ENCODE measurements around the gene MEOX2. TPM values are rescaled to one million over a fixed set of nuclear protein-coding genes. Genes with fewer than 3 reads are reported as not detected.

Gene MEOX2
- total RNA-seq, 2 donors from 2014 or later, result 0.42 to 0.69 TPM

GRCh38 chr7:15571301-15571878, 115.1 kb downstream of the MEOX2 start:
- no peak overlapping the region for H3K4me3 ChIP-seq
- DNase-seq, result no peak
- intact Hi-C loops (cut with DNase I), result no loop called here
- no peaks in the 10 kb centered on the region for H3K36me3 ChIP-seq
- no peaks in the 10 kb centered on the region for H3K9me3 ChIP-seq
- no peaks in the 10 kb centered on the region for H3K4me1 ChIP-seq
- H3K27ac ChIP-seq, result no peak overlapping the region
- TF ChIP-seq CTCF (IDR thresholded peaks at IDR 0.05), result no peak
- no peaks in the 10 kb centered on the region for H3K27me3 ChIP-seq
- H3K9ac ChIP-seq (ENCODE audit: low read depth in 2 of 2, low read length in 2 of 2), result no peak overlapping the region

GRCh38 chr7:15567652-15568051, 118.8 kb downstream of the MEOX2 start:
- no peak overlapping the region for H3K27ac ChIP-seq
- H3K4me1 ChIP-seq, result no peaks in the 10 kb centered on the region
- intact Hi-C loops (cut with DNase I), result loop anchor here (10.0 kb wide), 1 partner anchor 497 kb away; no protein-coding TSS in a partner anchor
- no peaks in the 10 kb centered on the region for H3K9me3 ChIP-seq
- H3K4me3 ChIP-seq, result no peak overlapping the region
- DNase-seq, result no peak
- H3K9ac ChIP-seq (ENCODE audit: low read depth in 2 of 2, low read length in 2 of 2), result no peak overlapping the region
- no peaks in the 10 kb centered on the region for H3K36me3 ChIP-seq
- no peaks in the 10 kb centered on the region for H3K27me3 ChIP-seq
- TF ChIP-seq CTCF (IDR thresholded peaks at IDR 0.05), result no peak

GRCh38 chr7:15567036-15567435, 119.4 kb downstream of the MEOX2 start:
- H3K27me3 ChIP-seq, result no peaks in the 10 kb centered on the region
- H3K4me3 ChIP-seq, result no peak overlapping the region
- no peak for DNase-seq
- no peaks in the 10 kb centered on the region for H3K9me3 ChIP-seq
- TF ChIP-seq CTCF (IDR thresholded peaks at IDR 0.05), result no peak
- no peak overlapping the region for H3K9ac ChIP-seq (ENCODE audit: low read depth in 2 of 2, low read length in 2 of 2)
- intact Hi-C loops (cut with DNase I), result loop anchor here (10.0 kb wide), 1 partner anchor 498 kb away; no protein-coding TSS in a partner anchor
- H3K36me3 ChIP-seq, result no peaks in the 10 kb centered on the region
- no peaks in the 10 kb centered on the region for H3K4me1 ChIP-seq
- H3K27ac ChIP-seq, result no peak overlapping the region

- intact Hi-C loops (cut with DNase I), result loop anchor here (10.0 kb wide), 1 partner anchor 498 kb away; no protein-coding TSS in a partner anchor
- Histone ChIP-seq H3K9ac (ENCODE audit: low read depth in 2 of 2, low read length in 2 of 2) (no peak overlapping the region), H3K27ac (no peak overlapping the region), H3K27me3 (no peaks in the 10 kb centered on the region), H3K4me1 (no peaks in the 10 kb centered on the region), H3K36me3 (no peaks in the 10 kb centered on the region), H3K9me3 (no peaks in the 10 kb centered on the region), H3K4me3 (no peak overlapping the region)
- TF ChIP-seq CTCF (IDR thresholded peaks at IDR 0.05), result no peak
- DNase-seq, result no peak
Measured at GRCh38 chr7:15566476-15566875, 120.0 kb downstream of the MEOX2 start.

GRCh38 chr7:15561835-15562234, 124.6 kb downstream of the MEOX2 start, which contains the start of gene AGMO:
AGMO (minus strand) TSS chr7:15562015.
- no peak for TF ChIP-seq CTCF (IDR thresholded peaks at IDR 0.05)
- H3K27ac ChIP-seq, result no peak within 1 kb of the TSS
- no peaks in the 10 kb centered on the region for H3K4me1 ChIP-seq
- DNase-seq, result peak; percentile 87
- H3K9me3 ChIP-seq, result no peaks in the 10 kb centered on the region
- H3K9ac ChIP-seq (ENCODE audit: low read depth in 2 of 2, low read length in 2 of 2), result no peak within 1 kb of the TSS
- intact Hi-C loops (cut with DNase I), result loop anchor here (10.0 kb wide), 1 partner anchor 503 kb away; no protein-coding TSS in a partner anchor
- H3K27me3 ChIP-seq, result no peaks in the 10 kb centered on the region
- H3K4me3 ChIP-seq, result no peak within 1 kb of the TSS
- H3K36me3 ChIP-seq, result no peaks in the 10 kb centered on the region

Other genes starting within 250 kb of the MEOX2 start
- gene AGMO, start 124.7 kb downstream of the MEOX2 start, total RNA-seq, result under 1 TPM; 0.37 to 0.47 TPM